Activated CD4-positive, alpha-beta T cell treated with anti-CD3 and anti-CD28 coated beads for 48 hours (primary cell): Measurements from ENCODE around the gene NUDT21.
A peak's percentile ranks its signal among the peaks of the same experiment; 100 is the strongest.
"Not testable (repeated sequence)": the region's sequence is repeated elsewhere in the genome, so short reads cannot be mapped to it uniquely, and the experiment has no call there.

ENCODE experiments used
- DNase-seq: peaks from one replicate; pipeline ENCODE4 v3.0.0-alpha.2; 2020

The NUDT21 gene

GRCh38 chr16:56415875-56416274 is 35.3 kb downstream of the NUDT21 start:
- no peak for DNase-seq

GRCh38 chr16:56414366-56414765 is 36.8 kb downstream of the NUDT21 start:
- DNase-seq, result no peak

- DNase-seq, result no peak
Observed at GRCh38 chr16:56413381-56413780, 37.8 kb downstream of the NUDT21 start.

GRCh38 chr16:56411624-56412023 is 39.5 kb downstream of the NUDT21 start:
- DNase-seq, result no peak

- DNase-seq, result no peak
Observed at GRCh38 chr16:56411123-56411522, 40.0 kb downstream of the NUDT21 start.

- no peak for DNase-seq
Observed at GRCh38 chr16:56409195-56409594, 41.9 kb downstream of the NUDT21 start.

- DNase-seq, result no peak
Observed at GRCh38 chr16:56408379-56409098, 42.6 kb downstream of the NUDT21 start.

- DNase-seq, result no peak
Observed at GRCh38 chr16:56405977-56406672, 45.0 kb downstream of the NUDT21 start.

- DNase-seq, result peak; percentile 20
Observed at GRCh38 chr16:56401482-56401881, 49.6 kb downstream of the NUDT21 start.

GRCh38 chr16:56400458-56400857 is 50.7 kb downstream of the NUDT21 start:
- no peak for DNase-seq

GRCh38 chr16:56399486-56399885 is 51.6 kb downstream of the NUDT21 start:
- no peak for DNase-seq

- DNase-seq, result no peak
Observed at GRCh38 chr16:56399047-56399446, 52.1 kb downstream of the NUDT21 start.

GRCh38 chr16:56396724-56397123 is 54.4 kb downstream of the NUDT21 start:
- DNase-seq, result not testable (repeated sequence)

- DNase-seq, result no peak
Observed at GRCh38 chr16:56389554-56389953, 61.6 kb downstream of the NUDT21 start.

GRCh38 chr16:56388209-56388608 is 62.9 kb downstream of the NUDT21 start:
- no peak for DNase-seq

GRCh38 chr16:56387396-56387795 is 63.7 kb downstream of the NUDT21 start:
- no peak for DNase-seq

- no peak for DNase-seq
Observed at GRCh38 chr16:56384074-56384721, 66.9 kb downstream of the NUDT21 start.

GRCh38 chr16:56382901-56383355 is 68.2 kb downstream of the NUDT21 start:
- no peak for DNase-seq

- no peak for DNase-seq
Observed at GRCh38 chr16:56382459-56382858, 68.7 kb downstream of the NUDT21 start.

GRCh38 chr16:56380778-56381485 is 70.2 kb downstream of the NUDT21 start:
- DNase-seq, result not testable (repeated sequence)
